Measurements from ENCODE around the gene ATAD3A.

Gene ATAD3A

DNA sequence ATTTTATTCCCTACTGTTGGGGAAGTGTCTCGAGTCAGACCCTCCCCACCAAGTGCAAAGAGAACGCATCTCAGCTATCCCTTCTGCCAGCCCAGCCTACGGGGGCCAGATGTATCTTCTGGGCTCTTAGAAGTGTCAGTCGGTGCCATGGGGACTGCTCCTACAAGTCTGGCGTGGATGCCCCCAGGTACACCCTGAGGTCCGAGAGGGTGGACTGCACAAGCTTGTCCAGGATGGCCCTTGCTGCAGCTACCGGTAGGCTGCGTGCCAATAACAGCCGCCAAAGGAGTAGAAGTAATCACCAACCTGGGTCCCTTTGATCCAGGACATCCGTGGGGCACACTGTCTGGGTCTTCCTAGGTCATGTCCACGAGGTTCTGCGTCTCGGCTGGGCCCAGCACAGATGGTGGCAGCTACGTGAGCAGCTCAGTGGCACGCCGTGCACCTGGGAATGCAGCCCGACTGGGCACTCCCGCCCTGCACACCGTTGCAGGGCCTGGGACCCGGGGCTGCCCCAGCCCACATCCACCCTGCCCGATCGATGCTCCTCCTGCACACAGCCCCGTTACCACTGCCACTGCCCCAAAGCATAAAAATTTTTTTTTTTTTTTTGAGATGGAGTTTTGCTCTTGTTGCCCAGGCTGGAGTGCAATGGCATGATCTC, 71.5 kb downstream of the ATAD3A start:
- DNase-seq (ENCODE audit: low read depth) = no peak

Measured in activated T-helper 1 cell treated with Interleukin-2 at 50 U/mL for 16 hours (primary cell).